Thyroid gland (tissue), 4 donors: ENCODE data around the gene CDK9.

Experiments used
- CTCF ChIP-seq, 6 experiments: fragments of 200-600 bp in 3 of 6; fragments of 450-650 bp in 3 of 6; sonication (generic) in 3 of 6; IDR thresholded peaks; one replicate each; pipeline ENCODE4 v1.5.1; 2016 to 2019; ENCODE audit warnings: antibody characterized with exemption in 6 of 6, mild to moderate bottlenecking in 2 of 6, inconsistent platforms in 1 of 6, moderate library complexity in 1 of 6
- POLR2A ChIP-seq, 2 donors: fragments of 450-650 bp; IDR thresholded peaks; one replicate each; pipeline ENCODE4 v1.6.1; 2017; ENCODE audit warnings: antibody characterized with exemption in 2 of 2, mild to moderate bottlenecking in 2 of 2, moderate library complexity in 1 of 2

DNA sequence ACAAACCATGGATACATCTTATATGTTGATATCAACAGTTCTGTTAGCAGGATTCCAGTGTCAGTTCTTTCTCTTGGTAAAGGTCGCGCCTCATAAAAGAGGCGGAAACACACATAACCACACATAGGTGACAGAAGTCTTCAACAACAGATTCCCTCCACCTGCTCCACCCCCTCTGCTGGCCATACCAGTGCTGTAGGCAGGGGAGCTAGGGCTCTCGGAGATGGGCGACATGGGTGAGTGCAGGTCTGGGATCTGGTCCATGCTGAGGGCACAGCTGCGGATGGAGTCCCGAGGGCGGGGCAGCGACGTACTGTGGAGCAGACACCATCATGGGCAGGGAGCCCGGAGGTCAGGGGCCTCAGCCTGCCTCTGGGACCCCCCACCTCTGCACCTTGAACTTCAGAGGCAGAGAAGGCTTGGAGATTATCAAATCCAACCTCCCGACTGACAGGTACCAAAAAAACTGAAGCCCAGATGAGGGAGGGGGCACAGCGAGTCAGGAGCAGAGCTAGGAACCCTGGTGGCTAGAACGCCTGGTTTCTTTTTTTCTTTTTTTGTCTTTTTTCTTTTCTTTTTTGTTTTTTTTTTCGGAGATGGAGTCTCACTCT, 38.8 kb upstream of the CDK9 start:
- TF ChIP-seq POLR2A (IDR thresholded peaks at IDR 0.05) (no peak), CTCF (IDR thresholded peaks at IDR 0.05) (no peak)
